HG03354 (cell line): ENCODE measurements around the gene PIWIL4.
A peak's percentile ranks its signal among the peaks of the same experiment; 100 is the strongest.

Experiments used
- ATAC-seq: cut with Tn5 transposase; IDR thresholded peaks from one replicate; pipeline ENCODE4 v1.9.1; 2021; ENCODE audit warnings: mild to moderate bottlenecking; ENCODE audit not compliant: unreplicated experiment, poor library complexity, severe bottlenecking

Gene PIWIL4

DNA sequence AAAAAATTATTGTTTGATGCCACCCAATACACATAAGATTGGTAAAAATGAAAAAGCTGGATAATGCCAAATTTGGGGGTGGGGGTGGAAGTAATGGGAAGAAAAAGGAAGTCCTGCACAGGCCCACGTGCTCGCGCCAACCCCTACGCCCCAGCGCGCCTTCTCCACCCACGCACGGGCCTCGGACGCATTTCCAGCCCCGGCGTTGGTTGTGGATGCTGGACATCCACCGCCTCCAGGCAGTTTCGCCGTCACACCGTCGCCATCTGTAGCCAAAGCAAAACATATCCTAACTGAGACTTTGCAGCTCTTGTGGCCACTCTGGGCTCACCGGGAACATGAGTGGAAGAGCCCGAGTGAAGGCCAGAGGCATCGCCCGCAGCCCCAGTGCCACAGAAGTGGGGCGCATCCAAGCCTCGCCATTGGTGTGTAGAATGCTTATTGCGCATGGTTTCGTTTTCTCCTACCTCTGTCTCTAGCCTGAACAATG is at the start of gene PIWIL4:
PIWIL4 (plus strand) TSS at position 188 of the 490 bp plus-strand sequence; CDS start at position 339, 151 bp downstream.
- no peak for ATAC-seq

DNA sequence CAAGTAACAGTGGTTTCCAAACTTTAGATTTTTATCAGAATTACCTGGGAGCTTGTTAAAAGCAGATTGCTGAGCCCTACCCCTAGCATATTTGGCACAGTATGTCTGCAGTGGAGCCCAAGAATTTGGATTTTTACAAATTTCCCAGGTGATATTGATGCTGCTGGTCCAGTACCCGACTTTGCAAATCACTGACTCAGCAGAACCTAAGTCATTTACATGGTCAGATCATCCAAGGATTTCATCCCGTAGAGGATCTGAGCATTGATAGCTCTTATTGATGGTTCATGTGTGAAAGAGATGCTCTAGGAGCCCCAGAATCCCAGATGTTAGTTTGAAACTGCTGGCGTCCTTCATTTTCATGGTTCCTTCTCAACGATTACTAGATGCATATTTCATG is 48.9 kb upstream of the PIWIL4 start:
- no peak for ATAC-seq

DNA sequence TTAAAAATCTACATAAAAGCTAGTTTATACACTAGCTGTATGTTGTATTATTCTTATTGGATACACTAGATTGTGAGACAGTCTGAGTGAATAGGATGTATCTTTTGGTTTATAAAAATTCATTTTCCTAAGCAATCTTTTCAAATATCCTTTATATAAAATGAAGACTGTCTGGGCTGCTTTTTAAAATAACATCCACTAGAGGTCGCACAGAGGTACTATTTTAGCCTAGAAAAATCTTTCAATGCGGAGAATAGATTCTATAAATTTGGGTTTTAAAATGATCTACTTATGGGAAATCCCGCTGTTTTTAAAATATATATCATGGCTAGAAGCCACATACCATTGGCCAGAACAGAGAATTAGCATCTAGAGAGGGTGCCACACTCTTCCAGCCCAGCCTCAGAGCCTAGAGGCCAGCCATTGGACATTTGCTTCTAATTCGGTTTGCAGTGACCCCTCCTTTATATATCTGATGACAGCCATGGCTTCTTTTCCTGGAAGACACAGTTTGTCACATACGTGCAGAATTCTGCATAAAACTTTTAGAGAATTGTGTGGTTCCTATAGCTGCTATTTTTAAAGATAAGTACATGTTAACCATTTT is 47.6 kb upstream of the PIWIL4 start:
- ATAC-seq: peak; percentile 54

DNA sequence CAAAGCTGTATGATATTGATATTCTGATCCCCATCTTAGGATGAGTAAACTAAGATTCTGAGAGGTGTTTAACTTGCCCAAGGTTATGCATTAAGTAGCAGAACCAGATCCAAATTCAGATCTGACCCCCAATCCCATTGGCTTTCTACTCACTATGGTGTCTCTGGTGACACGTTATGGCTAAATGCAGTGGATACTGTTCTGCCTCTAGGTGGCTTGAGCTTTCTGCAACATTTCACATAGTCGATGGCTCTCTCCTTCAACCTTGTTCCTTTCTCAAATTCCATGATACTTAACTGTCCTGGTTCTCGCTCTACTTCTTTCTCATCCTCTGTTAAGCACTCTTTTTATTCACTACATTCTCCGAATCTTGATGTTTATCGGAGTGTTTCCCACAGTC is 45.5 kb upstream of the PIWIL4 start:
- ATAC-seq: peak; percentile 69

DNA sequence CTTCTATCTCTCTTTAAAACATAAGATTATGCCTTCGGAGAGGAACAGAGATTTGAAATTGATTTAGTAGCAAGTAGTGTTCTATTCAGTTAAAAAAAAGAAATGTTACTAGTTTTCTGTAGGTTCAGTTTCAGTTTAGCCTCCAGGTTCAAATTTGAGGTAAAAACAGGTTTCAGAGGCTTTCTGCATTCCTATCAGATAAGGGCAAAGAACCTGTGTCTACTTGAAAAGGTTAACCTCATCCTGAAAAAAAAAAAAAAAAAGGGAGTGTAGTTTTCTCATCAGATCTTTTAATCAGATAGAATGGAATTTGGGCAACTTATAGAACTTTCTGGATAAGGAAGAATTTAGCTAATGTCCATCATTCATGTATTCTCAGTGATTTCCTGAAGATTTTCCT is 42.8 kb upstream of the PIWIL4 start:
- no peak for ATAC-seq

DNA sequence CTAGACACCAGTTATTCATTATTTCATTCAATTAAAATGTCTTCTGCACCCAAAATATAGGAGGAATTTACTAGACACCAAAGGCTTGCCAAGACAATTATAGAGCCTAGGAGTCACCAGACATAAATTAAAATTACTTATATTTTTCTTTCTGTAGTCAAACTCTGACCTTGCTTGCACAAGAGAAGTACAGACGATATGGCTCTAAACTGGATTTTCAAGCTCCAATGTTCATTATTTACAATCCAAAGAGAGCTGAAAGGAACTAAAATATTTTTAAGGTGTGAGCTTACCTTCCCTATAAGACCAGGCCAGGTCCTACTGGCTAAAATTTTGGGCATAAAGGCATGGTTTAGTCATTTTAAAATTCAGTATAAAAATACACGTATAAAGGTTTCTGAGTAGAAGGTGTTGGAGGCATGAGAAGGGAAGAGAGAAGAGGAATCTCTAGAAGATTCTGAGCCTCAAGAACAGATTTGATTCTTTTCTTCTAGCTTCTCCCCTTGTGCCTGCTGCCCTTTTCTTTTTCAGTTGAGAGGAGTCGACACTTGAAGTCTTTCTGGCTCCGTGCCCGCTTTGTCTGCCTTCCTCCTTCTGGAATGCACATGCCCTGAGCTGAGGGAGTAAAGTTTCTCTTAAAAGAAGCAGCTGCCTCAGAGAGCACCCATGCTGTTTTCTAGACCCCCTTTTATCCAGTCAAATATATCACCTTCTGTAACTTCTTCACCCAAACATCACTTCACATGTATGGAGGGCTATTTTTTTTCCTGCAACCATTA is 41.4 kb upstream of the PIWIL4 start:
- no peak for ATAC-seq

DNA sequence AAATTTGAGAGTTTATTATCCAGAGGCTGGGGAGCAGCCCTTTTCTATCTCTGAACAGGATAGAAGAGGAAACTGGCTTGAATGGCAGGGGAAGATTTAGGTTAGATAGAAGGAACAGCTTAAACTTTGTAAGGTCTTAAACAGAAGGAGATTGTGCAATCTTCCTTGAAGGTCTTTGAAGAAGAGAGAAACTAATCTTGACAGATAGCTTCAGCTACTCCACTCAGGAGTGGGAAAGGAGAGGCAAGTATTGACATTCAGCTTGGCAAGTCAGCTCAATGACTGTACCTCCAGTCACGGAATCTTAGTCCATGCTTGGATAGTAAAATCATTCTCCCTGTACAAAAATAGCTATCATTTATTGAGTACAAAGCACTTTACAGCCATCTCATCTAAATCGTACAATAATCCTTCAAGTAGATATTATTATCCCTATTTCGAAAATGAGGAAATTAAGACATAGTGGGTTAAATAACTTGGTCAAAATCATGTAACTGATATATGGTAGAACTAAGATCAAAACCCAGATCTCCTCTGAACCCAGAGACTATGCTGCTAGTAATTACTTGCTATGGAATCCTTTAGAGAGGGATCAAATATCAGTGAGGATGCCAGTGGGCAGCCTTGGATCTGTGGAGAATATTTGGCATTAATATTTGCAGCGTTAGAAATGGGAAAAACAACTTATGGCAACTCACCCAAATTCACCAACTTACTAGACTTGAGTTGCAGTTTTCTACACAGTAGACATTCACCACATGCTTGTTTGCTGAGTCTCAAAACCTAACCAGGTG is 40.3 kb upstream of the PIWIL4 start:
- ATAC-seq: no peak

DNA sequence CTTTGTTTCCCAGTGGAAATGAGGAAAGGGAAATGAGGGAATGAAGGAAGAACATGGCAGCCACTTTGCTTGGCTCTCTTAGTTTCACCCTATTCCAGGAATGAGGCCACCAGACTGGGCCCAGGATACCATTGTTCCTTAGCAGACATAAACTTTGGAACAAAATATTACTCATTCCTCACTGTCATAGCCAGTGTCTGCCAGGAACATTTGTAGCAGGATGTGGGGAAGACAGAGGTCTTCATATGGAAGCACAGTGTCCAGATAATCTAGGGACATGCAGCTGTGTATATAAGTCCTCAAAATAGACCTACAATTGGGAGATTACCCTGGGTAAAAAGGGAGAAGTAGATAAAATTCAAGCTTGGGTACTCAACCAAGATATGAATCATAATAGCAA is 38.6 kb upstream of the PIWIL4 start:
- no peak for ATAC-seq

DNA sequence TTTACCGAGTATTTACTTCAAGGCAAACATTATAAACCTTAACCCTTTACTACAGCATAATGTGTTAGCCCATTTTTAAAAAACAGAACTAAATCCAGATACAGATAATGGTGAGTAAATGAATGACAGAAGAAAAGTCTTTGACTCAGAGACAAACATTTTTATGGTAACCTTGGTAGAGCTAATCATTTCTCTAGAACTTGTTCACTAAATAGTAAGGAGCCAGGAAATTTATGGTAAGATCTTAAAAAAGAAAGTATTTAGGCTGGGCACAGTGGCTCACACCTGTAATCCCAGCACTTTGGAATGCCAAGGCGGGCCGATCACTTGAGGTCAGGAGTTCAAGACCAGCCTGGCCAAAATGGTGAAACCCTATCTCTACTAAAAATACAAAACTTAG is 35.0 kb upstream of the PIWIL4 start:
- no peak for ATAC-seq

DNA sequence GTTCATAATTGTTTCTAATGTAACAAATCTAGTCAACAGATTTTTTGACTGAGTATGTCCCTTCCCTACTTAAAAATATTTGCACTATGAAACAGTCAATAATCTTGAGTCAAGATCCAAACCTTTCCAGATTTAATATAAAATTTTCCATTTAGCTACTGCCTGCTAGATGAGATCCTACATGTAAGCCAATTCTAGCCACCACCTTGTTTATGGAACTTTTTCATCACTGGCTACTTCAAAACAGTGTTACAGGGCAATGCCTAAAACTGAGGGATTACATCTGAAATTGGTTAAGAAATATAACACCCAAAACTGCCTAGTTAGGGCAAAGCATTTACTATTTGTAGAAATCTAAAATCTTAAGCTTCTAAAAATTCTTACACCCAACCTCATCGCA is 34.0 kb upstream of the PIWIL4 start:
- no peak for ATAC-seq

DNA sequence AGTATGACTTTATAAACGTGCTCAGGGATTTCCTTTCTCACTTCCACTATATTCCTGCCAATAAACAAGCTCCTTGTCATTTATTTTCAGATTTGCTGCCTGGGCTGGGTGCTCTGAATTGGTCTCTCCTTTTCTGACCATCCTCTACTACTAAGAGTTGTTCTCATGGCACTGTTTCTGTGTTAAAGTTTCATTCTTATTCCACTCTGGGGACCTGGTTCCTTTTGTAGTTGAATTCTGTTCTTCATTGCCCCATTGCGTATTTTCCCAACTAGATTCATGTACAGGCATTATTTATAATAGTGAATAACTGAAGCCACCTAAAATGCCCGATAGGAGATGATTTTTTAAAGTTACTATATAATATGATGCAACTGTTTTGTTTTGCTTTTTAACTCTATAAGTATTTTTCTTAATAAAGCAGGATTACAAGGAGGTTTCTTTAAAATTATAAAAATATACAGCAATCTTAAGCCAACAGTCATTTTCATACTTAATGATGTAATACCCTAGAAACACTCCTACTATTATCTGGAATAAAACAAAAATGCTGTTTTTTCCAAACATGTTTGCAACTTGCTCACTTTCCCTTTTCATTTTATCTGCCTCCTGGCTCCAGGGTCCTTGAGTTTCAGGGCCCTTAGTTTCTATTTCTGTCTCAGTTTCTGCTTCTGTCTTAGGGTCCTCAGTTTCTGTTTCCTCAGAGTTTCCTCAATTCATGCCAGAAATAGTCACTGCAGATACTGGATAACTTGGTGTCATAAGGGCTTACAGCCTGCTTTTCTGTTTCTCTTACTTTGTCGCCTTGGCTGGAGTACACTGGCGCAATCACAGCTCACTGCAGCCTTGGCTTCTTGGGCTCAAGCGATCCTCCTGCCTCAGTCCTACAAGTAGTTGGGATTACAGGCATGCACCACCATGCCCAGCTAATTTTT is 33.2 kb upstream of the PIWIL4 start:
- no peak for ATAC-seq

DNA sequence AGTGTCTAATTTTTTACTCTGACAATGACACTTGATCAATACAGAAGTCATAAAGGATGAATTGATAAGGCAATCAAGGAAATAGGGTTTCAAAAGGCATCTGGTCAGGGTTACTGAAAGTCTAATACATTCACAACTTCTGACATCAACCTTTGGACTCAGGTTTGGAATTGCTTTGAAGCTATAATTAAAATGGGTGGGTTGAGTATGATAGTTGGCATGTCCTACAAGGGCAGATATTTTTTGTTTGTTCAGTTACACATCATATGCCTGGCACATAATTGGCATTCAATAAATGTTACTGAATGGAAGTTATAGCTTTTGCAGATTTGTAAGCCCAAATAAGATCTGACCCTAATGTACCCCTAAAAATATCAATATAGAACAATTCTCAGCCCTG is 30.8 kb upstream of the PIWIL4 start:
- no peak for ATAC-seq

DNA sequence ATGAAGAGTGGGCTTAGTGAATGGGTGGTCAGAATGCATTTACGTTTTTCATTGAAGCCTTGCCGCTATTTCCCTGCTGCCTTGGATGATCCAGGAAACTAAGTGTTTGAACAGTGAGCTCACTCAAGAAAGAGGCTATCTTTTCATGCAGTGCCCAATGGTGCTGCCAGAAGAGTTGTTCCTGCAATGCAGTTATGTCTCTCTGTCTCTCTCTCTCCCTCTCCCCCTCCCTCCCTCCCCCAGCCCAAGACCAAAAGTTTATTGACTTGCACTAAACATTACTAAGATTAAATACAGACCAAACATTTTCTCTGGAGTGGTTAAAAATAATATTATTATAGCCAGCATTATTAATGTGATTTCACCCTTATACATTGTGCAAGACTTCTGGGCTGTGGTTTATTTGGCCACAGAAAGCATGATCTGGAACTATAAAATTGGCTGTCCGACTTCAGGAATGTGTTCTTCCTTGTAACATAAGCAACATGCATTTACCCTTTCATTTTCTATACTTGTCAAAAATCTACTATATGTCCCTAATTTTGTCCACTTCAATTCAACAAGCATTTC is 30.1 kb upstream of the PIWIL4 start:
- ATAC-seq: no peak

DNA sequence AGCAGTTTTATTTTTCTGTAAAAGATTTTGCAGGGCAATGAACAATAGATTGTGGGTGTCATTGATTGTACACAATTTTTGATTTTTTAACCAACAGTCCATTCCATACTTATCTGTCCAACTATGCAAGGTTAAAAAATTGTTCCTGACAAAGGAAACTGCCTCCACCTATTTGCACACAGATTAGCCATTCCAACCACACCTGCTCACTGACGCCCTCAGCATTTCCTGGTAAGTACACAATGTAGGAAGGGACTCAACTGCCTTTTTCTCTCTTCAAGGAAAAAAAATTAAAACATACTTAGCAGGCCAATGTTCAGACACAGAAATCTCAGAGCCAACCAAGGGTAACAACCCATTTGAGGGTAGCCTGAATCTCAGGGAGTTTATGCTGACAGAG is 27.7 kb upstream of the PIWIL4 start:
- ATAC-seq: no peak

DNA sequence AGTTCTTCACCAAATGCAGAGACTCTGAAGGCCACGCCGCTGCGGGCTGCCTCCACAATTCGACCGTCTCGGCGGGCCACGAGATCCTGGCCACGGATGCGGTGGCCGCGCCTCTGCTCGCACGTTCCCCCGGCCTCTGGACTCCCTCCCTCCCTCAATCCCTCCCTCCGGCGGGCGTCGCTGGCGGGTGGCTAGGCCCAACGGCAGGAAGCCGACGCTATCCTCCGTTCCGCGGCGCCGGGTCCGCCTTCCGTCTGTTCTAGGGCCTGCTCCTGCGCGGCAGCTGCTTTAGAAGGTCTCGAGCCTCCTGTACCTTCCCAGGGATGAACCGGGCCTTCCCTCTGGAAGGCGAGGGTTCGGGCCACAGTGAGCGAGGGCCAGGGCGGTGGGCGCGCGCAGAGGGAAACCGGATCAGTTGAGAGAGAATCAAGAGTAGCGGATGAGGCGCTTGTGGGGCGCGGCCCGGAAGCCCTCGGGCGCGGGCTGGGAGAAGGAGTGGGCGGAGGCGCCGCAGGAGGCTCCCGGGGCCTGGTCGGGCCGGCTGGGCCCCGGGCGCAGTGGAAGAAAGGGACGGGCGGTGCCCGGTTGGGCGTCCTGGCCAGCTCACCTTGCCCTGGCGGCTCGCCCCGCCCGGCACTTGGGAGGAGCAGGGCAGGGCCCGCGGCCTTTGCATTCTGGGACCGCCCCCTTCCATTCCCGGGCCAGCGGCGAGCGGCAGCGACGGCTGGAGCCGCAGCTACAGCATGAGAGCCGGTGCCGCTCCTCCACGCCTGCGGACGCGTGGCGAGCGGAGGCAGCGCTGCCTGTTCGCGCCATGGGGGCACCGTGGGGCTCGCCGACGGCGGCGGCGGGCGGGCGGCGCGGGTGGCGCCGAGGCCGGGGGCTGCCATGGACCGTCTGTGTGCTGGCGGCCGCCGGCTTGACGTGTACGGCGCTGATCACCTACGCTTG is 23.2 kb upstream of the PIWIL4 start, which contains the start of gene FUT4:
FUT4 (plus strand) TSS at position 227 of the 951 bp plus-strand sequence; CDS start at position 440, 213 bp downstream.
- peak; percentile 84 for ATAC-seq

DNA sequence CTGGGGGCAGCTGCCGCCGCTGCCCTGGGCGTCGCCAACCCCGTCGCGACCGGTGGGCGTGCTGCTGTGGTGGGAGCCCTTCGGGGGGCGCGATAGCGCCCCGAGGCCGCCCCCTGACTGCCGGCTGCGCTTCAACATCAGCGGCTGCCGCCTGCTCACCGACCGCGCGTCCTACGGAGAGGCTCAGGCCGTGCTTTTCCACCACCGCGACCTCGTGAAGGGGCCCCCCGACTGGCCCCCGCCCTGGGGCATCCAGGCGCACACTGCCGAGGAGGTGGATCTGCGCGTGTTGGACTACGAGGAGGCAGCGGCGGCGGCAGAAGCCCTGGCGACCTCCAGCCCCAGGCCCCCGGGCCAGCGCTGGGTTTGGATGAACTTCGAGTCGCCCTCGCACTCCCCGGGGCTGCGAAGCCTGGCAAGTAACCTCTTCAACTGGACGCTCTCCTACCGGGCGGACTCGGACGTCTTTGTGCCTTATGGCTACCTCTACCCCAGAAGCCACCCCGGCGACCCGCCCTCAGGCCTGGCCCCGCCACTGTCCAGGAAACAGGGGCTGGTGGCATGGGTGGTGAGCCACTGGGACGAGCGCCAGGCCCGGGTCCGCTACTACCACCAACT is 22.4 kb upstream of the PIWIL4 start:
- ATAC-seq: peak; percentile 10

DNA sequence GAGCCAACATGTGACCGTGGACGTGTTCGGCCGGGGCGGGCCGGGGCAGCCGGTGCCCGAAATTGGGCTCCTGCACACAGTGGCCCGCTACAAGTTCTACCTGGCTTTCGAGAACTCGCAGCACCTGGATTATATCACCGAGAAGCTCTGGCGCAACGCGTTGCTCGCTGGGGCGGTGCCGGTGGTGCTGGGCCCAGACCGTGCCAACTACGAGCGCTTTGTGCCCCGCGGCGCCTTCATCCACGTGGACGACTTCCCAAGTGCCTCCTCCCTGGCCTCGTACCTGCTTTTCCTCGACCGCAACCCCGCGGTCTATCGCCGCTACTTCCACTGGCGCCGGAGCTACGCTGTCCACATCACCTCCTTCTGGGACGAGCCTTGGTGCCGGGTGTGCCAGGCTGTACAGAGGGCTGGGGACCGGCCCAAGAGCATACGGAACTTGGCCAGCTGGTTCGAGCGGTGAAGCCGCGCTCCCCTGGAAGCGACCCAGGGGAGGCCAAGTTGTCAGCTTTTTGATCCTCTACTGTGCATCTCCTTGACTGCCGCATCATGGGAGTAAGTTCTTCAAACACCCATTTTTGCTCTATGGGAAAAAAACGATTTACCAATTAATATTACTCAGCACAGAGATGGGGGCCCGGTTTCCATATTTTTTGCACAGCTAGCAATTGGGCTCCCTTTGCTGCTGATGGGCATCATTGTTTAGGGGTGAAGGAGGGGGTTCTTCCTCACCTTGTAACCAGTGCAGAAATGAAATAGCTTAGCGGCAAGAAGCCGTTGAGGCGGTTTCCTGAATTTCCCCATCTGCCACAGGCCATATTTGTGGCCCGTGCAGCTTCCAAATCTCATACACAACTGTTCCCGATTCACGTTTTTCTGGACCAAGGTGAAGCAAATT is 21.7 kb upstream of the PIWIL4 start:
- ATAC-seq: no peak
